Measurements from ENCODE around the gene PROZ.
"Not testable (repeated sequence)": the region's sequence is repeated elsewhere in the genome, so short reads cannot be mapped to it uniquely, and the experiment has no call there.

The PROZ gene

GRCh38 chr13:113157929-113158747 is at the start of gene PROZ:
TSS of gene PROZ (plus strand) at chr13:113158648. CDS start at chr13:113158661, 13 bp downstream.
- no peak for DNase-seq

GRCh38 chr13:113109151-113110047 is 49.0 kb upstream of the PROZ start:
- DNase-seq, result peak in 1 of 2 experiments; percentile 33

- DNase-seq, result no peak
Observed at GRCh38 chr13:113110048-113110851, 48.2 kb upstream of the PROZ start.

GRCh38 chr13:113110852-113111315 is 47.6 kb upstream of the PROZ start:
- DNase-seq, result no peak

- DNase-seq, result not testable (repeated sequence)
Observed at GRCh38 chr13:113111821-113112220, 46.6 kb upstream of the PROZ start.

- DNase-seq, result not testable (repeated sequence)
Observed at GRCh38 chr13:113112475-113112874, 46.0 kb upstream of the PROZ start.

GRCh38 chr13:113112893-113113845 is 45.3 kb upstream of the PROZ start:
- no peak for DNase-seq

- DNase-seq, result no peak
Observed at GRCh38 chr13:113113846-113114271, 44.6 kb upstream of the PROZ start.

- no peak for DNase-seq
Observed at GRCh38 chr13:113114511-113115362, 43.7 kb upstream of the PROZ start.

- DNase-seq, result no peak
Observed at GRCh38 chr13:113115363-113116205, 42.9 kb upstream of the PROZ start.

- DNase-seq, result no peak
Observed at GRCh38 chr13:113116206-113116800, 42.1 kb upstream of the PROZ start.

GRCh38 chr13:113116871-113117271 is 41.6 kb upstream of the PROZ start:
- DNase-seq, result no peak

GRCh38 chr13:113117335-113117872 is 41.0 kb upstream of the PROZ start:
- DNase-seq, result no peak

- DNase-seq, result no peak
Observed at GRCh38 chr13:113117911-113118260, 40.6 kb upstream of the PROZ start.

GRCh38 chr13:113118261-113119021 is 40.0 kb upstream of the PROZ start:
- DNase-seq, result no peak

- no peak for DNase-seq
Observed at GRCh38 chr13:113119166-113119821, 39.2 kb upstream of the PROZ start.

- DNase-seq, result no peak
Observed at GRCh38 chr13:113119822-113120189, 38.6 kb upstream of the PROZ start.
